Central memory CD4-positive, alpha-beta T cell (primary cell): ENCODE data around the gene MRPL33.
A peak's percentile ranks its signal among the peaks of the same experiment; 100 is the strongest.

Experiments used
- DNase-seq: peaks from one replicate; pipeline ENCODE4 v3.0.0; 2022
- total RNA-seq, 3 experiments: gene quantifications; one replicate each; lab custom pipeline; 2026; lab: John Stamatoyannopoulos, UW

The MRPL33 gene
- total RNA-seq, result 9.8 to 28.1 (median 19.6) reads per million in 3 experiments

GRCh38 chr2:27771548-27772335 lies at the start of gene MRPL33:
Gene MRPL33, plus strand, starts transcription at chr2:27771719. Its CDS starts 59 bp downstream, at chr2:27771778.
- peak; percentile 86 for DNase-seq

DNA sequence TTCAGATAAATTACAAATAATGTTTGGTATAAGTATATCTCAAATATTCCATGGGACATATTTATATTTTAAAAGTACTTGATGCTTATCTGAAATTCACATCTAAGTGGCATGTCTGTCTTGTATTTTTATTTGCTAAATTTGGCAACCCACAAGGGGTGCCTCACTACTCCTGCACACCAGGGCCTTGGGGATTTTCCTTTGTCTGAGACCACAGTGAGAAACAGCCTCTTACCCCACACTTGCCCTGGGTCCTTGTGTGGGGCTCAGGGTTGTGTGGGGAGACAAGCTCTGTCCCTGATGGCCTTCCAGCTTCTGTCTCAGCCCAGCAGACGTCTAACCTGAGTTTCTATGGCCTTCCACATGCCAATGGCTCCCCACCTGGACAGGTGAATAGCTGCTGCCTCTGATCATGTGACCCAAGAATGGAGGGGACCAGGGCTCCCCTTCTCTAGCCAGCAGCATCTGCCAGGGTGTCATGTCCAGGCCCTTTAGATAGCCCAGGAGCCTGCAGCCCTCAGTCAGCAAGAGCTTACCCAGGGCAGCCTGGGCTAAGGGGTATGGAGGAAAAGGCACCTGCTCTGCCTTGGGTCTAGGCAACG lies 49.5 kb upstream of the MRPL33 start:
- DNase-seq, result no peak

DNA sequence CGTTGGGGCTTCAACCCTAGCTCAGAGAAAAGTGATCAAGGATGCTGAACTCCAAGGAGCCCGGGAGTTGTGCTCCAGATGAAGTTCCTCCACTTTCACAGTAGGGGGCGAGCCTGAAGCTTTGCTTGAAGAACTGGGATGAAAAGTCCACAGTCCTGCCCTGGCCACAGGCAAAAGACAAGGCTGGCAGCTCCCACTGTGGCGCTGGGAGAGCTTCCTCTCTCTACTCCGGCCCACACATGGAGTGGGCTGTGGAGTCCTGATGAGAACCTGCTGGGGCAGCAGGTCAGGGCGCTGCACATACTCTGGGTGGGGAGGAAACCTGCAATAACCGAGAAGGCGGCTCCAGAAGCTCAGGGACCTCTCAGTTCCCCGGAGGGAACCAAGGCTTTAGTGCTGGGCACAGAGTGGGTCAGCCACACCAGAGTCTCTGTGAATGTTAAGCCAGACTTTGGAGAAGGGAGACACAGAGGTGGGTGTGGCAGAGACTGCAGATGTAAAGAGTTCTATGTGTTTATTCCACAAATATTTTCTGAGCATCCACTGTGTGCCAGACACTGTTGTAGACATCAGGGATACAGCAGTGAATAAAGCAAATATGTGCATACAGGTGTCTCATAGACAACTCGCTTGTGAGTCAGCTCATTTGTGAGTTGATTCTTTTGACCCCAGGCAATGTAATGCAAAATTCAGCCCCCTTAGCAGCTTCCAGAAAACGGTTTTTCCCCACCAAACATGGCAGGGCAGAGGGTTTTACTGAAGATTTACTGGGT lies 48.0 kb upstream of the MRPL33 start:
- DNase-seq, result peak; percentile 7

DNA sequence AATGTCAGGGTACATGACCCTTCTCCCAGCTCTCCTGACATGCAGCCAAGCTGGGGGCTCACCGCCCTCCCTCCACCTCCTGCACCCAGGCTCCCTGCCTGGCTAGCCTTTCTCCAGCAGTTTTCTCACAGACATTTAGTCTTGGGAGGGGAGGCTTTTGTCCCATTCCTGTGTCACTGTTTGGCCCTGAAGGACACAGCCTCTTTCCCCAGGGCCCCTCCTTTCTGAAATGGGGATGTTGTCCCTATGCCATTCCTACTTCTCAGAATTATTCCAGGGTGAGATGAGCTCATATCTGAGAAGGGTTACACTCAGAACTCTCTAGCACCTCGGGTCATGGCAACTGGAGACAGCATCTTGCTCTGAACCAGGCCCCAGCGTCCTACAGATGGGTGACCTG lies 47.3 kb upstream of the MRPL33 start:
- no peak for DNase-seq

DNA sequence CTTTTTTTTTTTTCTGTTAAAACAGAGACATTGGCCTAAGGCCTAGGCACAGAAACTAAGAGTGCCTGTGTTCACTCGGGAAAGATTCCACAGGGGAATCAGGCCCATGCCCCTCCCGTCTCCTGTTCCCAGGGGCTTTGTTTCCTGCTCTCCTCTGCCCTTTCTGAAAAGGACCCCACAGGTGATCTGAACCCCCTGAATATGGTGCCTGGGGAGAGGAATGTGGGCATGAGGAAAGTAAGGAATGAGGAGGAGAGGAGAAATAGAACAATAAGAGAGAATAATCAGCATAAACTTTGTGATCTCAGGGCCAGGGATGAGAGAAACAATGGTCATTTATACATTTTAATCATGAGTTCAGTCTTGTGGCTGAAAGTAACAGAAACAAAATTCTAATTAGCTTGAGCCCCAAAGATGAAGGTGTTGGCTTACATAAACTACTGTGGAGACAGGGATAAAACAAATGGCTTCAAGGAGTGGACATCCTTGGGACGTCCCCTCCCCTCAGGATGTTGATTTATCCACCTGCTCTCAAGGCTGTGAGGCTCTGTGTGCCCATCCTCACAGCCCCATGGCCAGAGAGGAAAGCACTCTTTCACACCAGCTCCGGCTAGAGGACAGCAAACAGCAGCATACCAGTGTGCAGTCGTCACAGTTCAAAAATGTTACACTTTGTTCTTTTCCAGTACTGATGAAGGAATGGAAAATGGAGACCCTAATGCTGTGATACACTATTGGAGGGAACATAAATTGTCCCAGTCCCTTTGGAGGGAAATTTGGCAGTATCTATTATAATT lies 46.4 kb upstream of the MRPL33 start:
- no peak for DNase-seq

GRCh38 chr2:27727257-27727656 lies 44.3 kb upstream of the MRPL33 start:
- DNase-seq, result no peak

GRCh38 chr2:27728081-27728858 lies 43.2 kb upstream of the MRPL33 start:
- DNase-seq, result no peak

DNA sequence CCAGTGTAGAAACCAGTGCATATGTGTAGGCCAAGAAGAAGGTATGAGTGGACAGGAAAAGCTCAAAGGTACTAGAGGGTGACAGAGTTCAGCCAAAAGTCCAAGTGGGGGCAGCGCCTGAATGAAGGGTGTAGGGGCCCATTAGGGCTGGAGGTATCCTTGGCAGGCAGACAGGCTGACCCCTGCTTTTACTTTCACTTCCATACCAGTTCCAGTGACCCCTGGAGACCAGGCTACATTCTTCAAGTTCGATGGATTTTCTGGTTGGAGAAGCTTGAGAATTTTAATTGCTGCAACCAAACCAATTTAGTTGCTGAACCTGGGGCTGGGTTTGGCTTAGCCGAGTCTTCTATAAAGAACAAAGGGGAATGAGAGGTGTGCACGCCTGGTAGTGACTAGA lies 42.3 kb upstream of the MRPL33 start:
- DNase-seq, result no peak

- DNase-seq, result no peak
These were observed 41.9 kb upstream of the MRPL33 start for GRCh38 chr2:27729614-27730013.

DNA sequence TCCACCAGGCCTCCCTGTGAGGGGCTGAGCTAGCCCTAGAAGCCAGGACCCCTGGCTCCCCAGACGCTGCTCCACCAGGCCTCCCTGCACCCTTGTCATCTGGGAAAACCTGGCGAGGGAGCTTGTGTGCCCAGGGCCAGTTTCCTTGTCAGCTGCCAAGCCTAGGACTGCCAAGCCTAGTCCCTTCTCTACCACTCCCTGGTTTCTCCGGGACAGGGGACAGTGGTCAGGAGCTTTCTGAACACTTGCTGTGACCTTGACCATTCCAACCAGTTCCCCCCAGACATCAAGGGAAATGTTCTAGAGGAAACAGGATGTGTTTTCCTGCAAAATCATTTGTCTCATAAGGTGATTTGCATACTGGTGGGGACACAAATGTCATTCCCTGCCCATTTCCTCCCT lies 41.3 kb upstream of the MRPL33 start:
- no peak for DNase-seq

DNA sequence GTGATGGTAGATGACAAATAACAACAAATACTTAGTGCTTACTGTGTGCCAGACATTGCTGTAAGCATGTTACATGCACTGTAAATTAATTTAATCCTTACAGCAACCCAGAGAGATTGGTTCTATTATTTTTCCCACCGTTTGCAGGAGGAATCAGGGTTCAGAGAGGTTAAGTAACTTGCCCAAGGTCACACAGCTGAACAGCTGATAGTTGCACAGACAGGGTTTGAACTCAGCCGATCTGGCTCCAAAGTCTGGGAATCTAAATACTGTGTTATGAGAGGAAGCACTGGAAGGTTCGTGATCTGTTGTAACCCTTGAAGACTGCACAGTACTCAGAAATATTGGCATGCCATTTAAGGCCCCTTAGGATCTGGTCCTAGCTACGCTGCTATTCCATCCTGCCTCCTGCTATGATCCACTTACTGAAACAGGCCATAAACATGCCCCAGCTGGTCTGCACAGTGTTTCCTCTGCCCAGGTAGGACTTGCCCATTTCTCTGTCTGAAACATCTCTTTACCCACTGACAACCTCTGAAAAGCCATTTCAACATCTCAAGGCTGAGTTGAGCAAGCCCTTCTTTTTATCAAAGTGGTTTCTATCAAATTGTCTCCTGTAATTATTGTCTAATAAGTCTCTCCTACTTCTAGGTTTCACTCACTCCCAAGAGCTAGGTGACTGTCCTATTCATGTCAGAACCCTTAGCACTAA lies 40.4 kb upstream of the MRPL33 start:
- DNase-seq, result no peak

DNA sequence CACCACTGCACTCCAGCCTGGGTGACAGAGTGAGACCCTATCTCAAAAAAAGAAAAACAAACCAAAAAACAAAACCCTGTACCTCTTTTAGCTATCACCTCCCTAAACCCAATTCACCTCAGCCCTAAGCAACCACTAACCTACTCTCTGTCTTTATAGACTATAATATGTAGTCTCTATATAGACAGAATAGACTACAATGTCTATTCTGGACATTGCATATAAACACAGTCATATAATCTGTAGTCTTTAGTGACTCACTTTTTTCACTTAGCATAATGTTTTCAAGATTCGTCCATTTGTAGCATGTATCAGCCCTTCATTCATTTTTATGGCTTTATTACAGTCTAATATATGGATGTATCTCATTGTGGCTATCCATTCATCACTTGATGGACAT lies 37.2 kb upstream of the MRPL33 start:
- no peak for DNase-seq

- peak; percentile 13 for DNase-seq
These were observed 36.1 kb upstream of the MRPL33 start for GRCh38 chr2:27735263-27735904.

GRCh38 chr2:27736031-27736889 lies 35.3 kb upstream of the MRPL33 start:
- DNase-seq, result no peak

DNA sequence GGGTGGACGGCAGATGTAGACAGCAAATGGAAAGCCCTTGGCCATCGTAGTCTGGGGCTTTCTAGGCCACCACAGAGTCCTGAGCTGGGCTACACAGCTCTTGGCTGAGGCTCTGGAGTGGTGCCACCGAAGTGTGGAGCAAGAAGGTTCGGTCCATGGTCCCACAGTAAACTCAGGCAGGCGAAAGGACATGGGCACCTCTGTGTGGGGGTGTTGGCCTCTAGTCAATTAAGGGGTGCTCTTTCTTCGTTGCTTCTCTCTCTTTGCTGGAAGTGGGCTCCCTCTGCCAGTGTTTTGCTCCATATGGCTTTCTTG lies 34.7 kb upstream of the MRPL33 start:
- DNase-seq, result no peak

- no peak for DNase-seq
These were observed 33.7 kb upstream of the MRPL33 start for GRCh38 chr2:27737676-27738348.

- DNase-seq, result no peak
These were observed 33.0 kb upstream of the MRPL33 start for GRCh38 chr2:27738349-27739057.

DNA sequence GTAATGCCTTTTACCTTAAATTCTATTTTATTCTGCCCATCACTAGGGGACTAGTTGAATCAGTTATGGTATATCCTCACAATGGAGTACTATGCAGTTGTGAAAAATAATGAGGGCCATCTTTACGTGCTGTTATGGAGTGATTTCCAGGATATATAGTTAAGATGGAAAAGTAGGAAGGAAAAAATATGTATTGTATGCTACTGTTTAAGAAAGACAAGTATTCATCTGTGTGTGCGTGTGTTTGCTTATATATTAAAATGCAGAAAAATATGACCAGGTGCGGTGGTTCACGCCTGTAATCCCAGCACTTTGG lies 32.5 kb upstream of the MRPL33 start:
- DNase-seq, result no peak

DNA sequence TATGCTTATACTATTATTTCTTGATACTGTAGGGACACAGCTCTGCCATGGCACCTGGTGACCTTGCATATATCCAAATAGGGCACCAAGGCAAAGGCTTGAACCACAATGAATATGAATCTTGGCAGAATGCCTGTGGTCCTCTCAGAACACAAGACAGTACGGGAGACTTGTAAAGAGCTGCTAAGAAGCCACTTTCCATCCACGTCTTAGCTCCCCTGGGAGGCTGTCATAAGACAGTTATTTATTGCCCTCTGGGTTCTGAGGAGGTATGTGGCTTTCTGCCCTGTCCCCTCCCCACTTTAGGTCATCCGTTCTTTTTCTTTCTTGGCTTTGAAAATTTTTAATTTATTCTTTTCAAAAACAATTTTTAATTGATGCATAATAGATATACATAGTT lies 29.8 kb upstream of the MRPL33 start:
- no peak for DNase-seq
